ENCODE results near the gene UBE2H.

UBE2H gene

GRCh38 chr7:129959471-129960203 lies 6.9 kb upstream of the UBE2H start:
- no peak for DNase-seq (ENCODE audit: extremely low spot score)
- TF ChIP-seq CTCF (IDR thresholded peaks at IDR 0.05; ENCODE audit: control extremely low read depth, extremely low read depth, low read depth, missing control alignments), result no peak
- POLR2A ChIA-PET, result no interaction called here

GRCh38 chr7:129958643-129959470 lies 6.1 kb upstream of the UBE2H start:
- no peak for DNase-seq (ENCODE audit: extremely low spot score)
- CTCF ChIA-PET, result interaction anchor here (1.2 to 1.5 kb wide), 3 partner anchors 13 to 53 kb away, joined by 3 to 6 read pairs (median 3); no protein-coding TSS in a partner anchor
- POLR2A ChIA-PET, result interaction anchor here (0.6 kb wide), 1 partner anchor 140 kb away, joined by 3 read pairs; no protein-coding TSS in a partner anchor
- no peak for TF ChIP-seq CTCF (IDR thresholded peaks at IDR 0.05; ENCODE audit: control extremely low read depth, extremely low read depth, low read depth, missing control alignments)

More at GRCh38 chr7:129959471-129960203, 6.9 kb upstream of the UBE2H start:
- CTCF ChIA-PET, result interaction anchor here (0.9 to 1.5 kb wide), 7 partner anchors 12 to 130 kb away, joined by 3 to 6 read pairs (median 3); no protein-coding TSS in a partner anchor

GRCh38 chr7:129955993-129956543 lies 3.3 kb upstream of the UBE2H start:
- POLR2A ChIA-PET, result no interaction called here
- TF ChIP-seq CTCF (IDR thresholded peaks at IDR 0.05; ENCODE audit: control extremely low read depth, extremely low read depth, low read depth, missing control alignments), result no peak
- no peak for DNase-seq (ENCODE audit: extremely low spot score)
- CTCF ChIA-PET, result interaction anchor here (3.1 kb wide), 1 partner anchor 55 kb away, joined by 7 read pairs; no protein-coding TSS in a partner anchor

GRCh38 chr7:129952086-129952652 lies 591 bp downstream of the UBE2H start:
- CTCF ChIA-PET, result interaction anchor here (0.9 to 3.5 kb wide), 3 partner anchors 18 to 58 kb away, joined by 3 to 21 read pairs (median 4); no protein-coding TSS in a partner anchor

GRCh38 chr7:129951226-129952085 lies 1.3 kb downstream of the UBE2H start:
- CTCF ChIA-PET, result interaction anchor here (0.9 to 3.5 kb wide), 4 partner anchors 18 to 59 kb away, joined by 3 to 21 read pairs (median 4); no protein-coding TSS in a partner anchor
- no peak for TF ChIP-seq CTCF (IDR thresholded peaks at IDR 0.05; ENCODE audit: control extremely low read depth, extremely low read depth, low read depth, missing control alignments)
- POLR2A ChIA-PET, result interaction anchor here (0.5 to 1.2 kb wide), 2 partner anchors 9 to 123 kb away, joined by 3 to 7 read pairs; no protein-coding TSS in a partner anchor
- DNase-seq (ENCODE audit: extremely low spot score), result no peak

More at GRCh38 chr7:129952086-129952652, 591 bp downstream of the UBE2H start:
- POLR2A ChIA-PET, result interaction anchor here (0.5 kb wide), 1 partner anchor 406 kb away, joined by 4 read pairs; no protein-coding TSS in a partner anchor
- DNase-seq (ENCODE audit: extremely low spot score), result peak; percentile 50
- TF ChIP-seq CTCF (IDR thresholded peaks at IDR 0.05; ENCODE audit: control extremely low read depth, extremely low read depth, low read depth, missing control alignments), result no peak

Measured in GM10248 (cell line).